Astrocyte of the spinal cord (primary cell): ENCODE results near the gene RFNG.

ENCODE experiments used
- DNase-seq: peaks from one replicate; pipeline ENCODE4 v3.0.0; 2011; ENCODE audit warnings: low read depth, low spot score
- H3K4me3 ChIP-seq: 2 replicates; pipeline ENCODE4 v1.5.1; 2011; ENCODE audit warnings: low read depth, mild to moderate bottlenecking, low read length, moderate library complexity
- CTCF ChIP-seq: IDR thresholded peaks from 2 replicates; pipeline ENCODE4 v1.5.1; 2012; ENCODE audit warnings: low read depth, mild to moderate bottlenecking, low read length, inconsistent platforms
- in situ Hi-C: cut with HindIII; loops from 2 replicates; pipeline ENCODE4 v1.10.0; 2017; ENCODE audit warnings: low sequenced_read_pairs

Gene RFNG

GRCh38 chr17:82005701-82006348 is 45.8 kb downstream of the RFNG start:
- no peak overlapping the region for H3K4me3 ChIP-seq
- no peak for TF ChIP-seq CTCF
- in situ Hi-C loops, result no loop called here
- DNase-seq, result no peak

- DNase-seq, result no peak
- TF ChIP-seq CTCF, result no peak
- in situ Hi-C loops, result no loop called here
- no peak overlapping the region for H3K4me3 ChIP-seq
Observed at GRCh38 chr17:82004517-82005455, 46.8 kb downstream of the RFNG start.

GRCh38 chr17:82003411-82004381 is 47.9 kb downstream of the RFNG start:
- no peak for TF ChIP-seq CTCF
- in situ Hi-C loops, result no loop called here
- DNase-seq, result peak; percentile 97
- no peak overlapping the region for H3K4me3 ChIP-seq

DNA sequence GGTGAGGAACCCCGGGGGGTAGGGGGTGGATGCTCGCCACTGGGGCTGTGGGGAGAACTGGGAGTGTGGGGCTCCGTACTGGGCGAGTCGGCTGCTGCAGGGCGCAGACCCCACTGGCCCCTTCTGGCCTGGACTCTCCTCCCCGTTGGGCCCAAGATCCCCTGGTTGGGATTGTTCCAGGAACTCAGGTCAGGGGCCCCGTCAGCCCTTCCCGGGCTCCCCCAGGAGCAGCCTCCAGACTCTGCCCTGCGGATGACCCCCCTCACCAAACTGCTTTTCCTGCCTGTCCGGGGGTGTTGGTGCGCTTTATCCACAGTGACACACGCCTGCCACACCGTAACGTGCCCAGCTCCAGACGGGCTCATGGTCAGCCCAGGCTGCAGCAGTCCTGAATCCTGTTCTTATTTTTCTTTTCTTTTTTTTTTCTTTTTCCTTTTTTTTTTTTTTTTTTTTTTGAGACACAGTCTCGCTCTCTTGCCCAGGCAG is 50.0 kb downstream of the RFNG start:
- TF ChIP-seq CTCF, result no peak
- no peak for DNase-seq
- in situ Hi-C loops, result no loop called here
- no peak overlapping the region for H3K4me3 ChIP-seq

- no peak for TF ChIP-seq CTCF
- no peak overlapping the region for H3K4me3 ChIP-seq
- no peak for DNase-seq
- in situ Hi-C loops, result no loop called here
Observed at GRCh38 chr17:82000803-82001570, 50.6 kb downstream of the RFNG start.
